GM10266 (cell line): ENCODE measurements around the gene ELF4.

Source experiments
- DNase-seq: peaks from one replicate; pipeline ENCODE4 v3.0.0; 2012; ENCODE audit errors: extremely low spot score
- TF ChIP-seq, protein P1 (sequence below): IDR thresholded peaks from 2 replicates; pipeline ENCODE4 v1.5.1; 2012; ENCODE audit warnings: mild to moderate bottlenecking, low read depth; ENCODE audit not compliant: control insufficient read depth, insufficient read depth; ENCODE audit errors: missing control alignments

ELF4 gene

DNA sequence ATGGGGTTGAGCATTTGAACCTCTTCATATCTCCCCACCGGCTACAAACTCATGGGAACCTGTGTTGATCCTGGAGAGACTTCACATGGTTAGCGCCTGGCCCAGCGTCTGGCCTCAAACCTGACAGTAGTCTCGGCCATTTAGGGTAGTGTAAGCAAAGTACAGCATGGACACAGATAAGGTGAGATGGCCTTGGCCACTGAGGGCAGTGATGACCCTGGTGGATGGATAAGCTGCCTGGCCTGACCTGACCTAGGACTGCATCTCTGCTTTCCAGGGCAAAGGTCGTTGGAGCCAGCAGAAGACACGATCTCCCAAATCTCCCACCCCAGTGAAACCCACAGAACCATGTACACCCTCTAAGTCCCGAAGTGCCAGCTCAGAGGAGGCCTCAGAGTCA, 76.1 kb downstream of the ELF4 start:
- DNase-seq: no peak
- TF ChIP-seq, protein P1, sequence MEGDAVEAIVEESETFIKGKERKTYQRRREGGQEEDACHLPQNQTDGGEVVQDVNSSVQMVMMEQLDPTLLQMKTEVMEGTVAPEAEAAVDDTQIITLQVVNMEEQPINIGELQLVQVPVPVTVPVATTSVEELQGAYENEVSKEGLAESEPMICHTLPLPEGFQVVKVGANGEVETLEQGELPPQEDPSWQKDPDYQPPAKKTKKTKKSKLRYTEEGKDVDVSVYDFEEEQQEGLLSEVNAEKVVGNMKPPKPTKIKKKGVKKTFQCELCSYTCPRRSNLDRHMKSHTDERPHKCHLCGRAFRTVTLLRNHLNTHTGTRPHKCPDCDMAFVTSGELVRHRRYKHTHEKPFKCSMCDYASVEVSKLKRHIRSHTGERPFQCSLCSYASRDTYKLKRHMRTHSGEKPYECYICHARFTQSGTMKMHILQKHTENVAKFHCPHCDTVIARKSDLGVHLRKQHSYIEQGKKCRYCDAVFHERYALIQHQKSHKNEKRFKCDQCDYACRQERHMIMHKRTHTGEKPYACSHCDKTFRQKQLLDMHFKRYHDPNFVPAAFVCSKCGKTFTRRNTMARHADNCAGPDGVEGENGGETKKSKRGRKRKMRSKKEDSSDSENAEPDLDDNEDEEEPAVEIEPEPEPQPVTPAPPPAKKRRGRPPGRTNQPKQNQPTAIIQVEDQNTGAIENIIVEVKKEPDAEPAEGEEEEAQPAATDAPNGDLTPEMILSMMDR: no peak

DNA sequence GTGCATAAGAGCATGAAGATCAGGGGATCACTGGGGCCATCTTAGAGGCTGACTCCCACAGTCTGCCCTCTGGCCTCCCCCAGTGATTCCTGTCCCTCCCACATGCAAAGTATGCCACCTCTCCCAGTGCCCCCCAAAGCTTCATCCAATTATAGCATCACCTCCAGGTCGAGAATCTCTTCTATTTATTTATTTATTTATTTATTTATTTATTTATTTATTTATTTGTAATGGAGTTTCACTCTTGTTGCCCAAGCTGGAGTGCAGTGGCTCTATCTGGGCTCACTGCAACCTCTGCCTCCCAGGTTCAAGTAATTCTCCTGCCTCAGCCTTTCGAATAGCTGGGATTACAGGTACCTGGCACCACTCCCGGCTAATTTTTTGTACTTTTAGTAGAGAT, 77.7 kb downstream of the ELF4 start:
- no peak for DNase-seq
- TF ChIP-seq, protein P1: no peak

DNA sequence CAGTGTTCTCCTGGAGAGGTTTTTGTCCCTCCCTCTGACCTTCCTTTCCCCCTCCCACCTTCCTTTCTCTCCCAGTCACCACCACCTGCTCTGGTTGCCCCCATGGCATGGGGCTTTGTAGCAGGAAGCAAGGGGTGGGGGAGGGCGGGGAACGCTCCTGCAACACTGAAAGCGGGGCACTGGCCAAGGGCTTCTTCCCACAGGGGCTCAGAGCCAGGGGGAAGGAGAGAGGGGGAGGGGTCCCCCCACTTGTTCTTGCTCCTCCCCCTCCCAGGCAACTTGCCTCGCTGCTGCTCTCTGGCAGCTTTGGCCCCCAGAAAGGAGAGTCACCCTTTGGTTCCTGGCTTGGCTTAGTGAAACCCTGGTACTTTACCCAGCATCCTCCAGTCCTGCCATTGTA, 79.5 kb downstream of the ELF4 start:
- no peak for DNase-seq
- TF ChIP-seq, protein P1: no peak

DNA sequence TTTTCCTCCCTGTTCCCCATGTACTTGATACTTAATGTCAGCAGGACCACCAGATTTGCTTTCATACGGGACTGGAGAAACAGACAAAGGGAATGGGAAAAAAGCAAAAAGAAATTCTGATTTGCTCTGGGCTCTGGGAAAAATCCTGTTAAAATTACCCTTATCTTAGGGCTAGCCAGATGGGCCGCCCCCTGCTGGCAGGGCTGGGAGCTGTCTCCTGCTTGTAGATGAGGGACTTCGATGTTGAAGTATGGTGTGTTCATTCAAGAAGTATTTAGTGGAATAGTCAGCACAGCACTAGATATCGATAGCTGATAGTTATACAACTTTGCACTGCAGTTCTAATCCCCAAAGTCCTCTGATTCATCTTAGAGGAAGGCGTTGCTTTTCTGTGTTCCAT, 82.1 kb downstream of the ELF4 start:
- peak; percentile 16 for DNase-seq
- TF ChIP-seq, protein P1: peak; percentile 60

DNA sequence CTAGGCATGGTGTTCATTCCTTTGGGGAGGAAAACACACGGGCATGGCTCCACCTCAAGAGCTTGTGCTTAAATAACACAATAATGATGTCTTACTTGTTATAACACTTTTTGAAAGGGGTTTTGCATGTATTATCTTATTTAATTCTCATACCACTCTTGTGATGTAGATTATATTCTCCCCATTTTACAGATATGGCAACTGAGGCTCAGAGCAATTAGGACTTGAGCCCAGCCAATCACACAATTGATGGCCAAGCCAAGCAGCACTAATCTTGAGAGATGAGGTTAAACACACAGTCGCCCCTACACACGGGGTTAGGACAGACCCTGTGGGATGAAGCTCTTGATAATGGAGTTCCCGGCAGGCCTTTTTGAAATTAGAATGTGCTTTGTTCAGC, 82.7 kb downstream of the ELF4 start:
- no peak for DNase-seq
- TF ChIP-seq, protein P1: no peak

DNA sequence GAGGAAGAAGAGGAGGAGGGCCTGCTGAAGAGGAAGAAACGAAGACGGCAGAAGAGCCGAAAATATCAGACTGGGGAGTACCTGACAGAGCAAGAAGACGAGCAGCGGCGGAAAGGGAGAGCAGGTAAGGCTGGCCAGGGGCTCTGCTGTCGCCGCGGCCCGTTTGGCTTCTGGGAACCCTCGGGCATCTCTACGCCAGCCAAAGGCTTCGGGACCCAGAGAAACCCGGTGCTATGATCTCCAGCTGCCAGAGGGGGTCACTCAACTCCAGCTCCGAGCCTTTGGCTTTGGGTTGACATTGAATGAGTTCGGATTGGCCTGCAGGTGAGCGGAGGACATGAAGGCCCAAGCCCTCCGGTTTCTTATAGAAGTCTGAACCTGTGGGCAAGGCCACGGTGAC, 85.0 kb downstream of the ELF4 start:
- DNase-seq: no peak
- TF ChIP-seq, protein P1: no peak

DNA sequence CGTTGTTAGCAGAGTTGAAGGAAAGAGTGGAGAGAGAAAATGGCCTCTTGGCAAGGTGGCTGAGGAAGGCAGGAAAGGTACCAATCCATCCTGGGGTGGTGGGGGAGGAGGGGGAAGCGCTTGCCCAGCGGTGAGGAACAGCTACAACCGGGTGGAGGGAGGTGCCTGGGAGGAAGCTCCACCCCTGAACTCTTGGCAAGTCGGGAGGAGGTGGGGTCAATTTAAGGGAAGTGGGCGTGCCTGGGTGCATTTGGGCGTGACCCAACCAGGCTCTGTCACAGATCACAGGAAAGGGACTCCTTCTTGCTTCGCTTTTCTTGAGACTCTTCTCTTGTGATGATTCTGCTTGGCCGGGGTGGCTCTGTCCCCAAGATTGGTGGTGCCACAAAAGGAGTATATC, 86.2 kb downstream of the ELF4 start:
- TF ChIP-seq, protein P1: no peak
- peak; percentile 82 for DNase-seq
